ENCODE results near the gene CCL22.

DNA sequence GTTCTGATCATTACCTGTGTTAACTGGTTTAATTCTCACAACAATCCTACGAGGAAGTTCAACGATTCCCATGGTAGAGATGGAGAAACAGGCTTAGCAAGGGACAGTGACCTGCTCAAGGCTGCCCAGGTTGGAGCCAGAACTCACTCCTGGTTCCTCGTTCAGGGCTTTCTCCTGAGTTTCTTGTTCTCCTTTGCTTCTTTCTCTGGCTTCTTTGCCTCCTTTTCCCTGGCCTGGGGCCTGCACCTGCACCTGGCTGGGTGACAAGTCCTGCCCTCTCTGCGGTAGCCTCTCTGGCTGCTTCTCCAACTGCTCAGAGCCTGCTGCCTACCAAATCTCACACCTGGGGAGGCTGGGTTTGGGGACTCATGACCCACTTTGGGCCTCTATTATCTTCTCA, 2.8 kb downstream of the CCL22 start:
- TF ChIP-seq, protein P1, sequence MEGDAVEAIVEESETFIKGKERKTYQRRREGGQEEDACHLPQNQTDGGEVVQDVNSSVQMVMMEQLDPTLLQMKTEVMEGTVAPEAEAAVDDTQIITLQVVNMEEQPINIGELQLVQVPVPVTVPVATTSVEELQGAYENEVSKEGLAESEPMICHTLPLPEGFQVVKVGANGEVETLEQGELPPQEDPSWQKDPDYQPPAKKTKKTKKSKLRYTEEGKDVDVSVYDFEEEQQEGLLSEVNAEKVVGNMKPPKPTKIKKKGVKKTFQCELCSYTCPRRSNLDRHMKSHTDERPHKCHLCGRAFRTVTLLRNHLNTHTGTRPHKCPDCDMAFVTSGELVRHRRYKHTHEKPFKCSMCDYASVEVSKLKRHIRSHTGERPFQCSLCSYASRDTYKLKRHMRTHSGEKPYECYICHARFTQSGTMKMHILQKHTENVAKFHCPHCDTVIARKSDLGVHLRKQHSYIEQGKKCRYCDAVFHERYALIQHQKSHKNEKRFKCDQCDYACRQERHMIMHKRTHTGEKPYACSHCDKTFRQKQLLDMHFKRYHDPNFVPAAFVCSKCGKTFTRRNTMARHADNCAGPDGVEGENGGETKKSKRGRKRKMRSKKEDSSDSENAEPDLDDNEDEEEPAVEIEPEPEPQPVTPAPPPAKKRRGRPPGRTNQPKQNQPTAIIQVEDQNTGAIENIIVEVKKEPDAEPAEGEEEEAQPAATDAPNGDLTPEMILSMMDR (conservative IDR thresholded peaks at IDR 0.05; ENCODE audit: low read length) = no peak
- no peak for TF ChIP-seq EZH2phosphoT487 (IDR thresholded peaks at IDR 0.05; ENCODE audit: borderline replicate concordance)
